Posterior vena cava (tissue), 2 donors: ENCODE measurements around the gene ANKS4B. TPM values are rescaled to one million over a fixed set of nuclear protein-coding genes. Genes with fewer than 3 reads are reported as not detected.
"Not testable (repeated sequence)": the region's sequence is repeated elsewhere in the genome, so short reads cannot be mapped to it uniquely, and the experiment has no call there.

Experiments
- DNase-seq: peaks from one replicate; pipeline ENCODE4 v3.0.0-alpha.2; 2020; ENCODE audit warnings: low spot score
- intact Hi-C, 2 donors: fragments of 100-400 bp; cut with DNase I; formaldehyde crosslinking; loops; one replicate each; pipeline versions ENCODE4 v1.14.1 to v1.14.2; 2022 to 2023
- total RNA-seq, 2 donors: library from RNA; stranded (reverse); fragmentation: NEBNext Ultra II Directional; extraction: Animal tissue kit (Norgen Biotek cat#: 25700); gene quantifications; one replicate each; pipeline ENCODE4 v1.2.1, GENCODE V29; 2021
- donor health status: DM: yes; HTN: yes; CAD: no.
- donor health status: DM: yes; HTN: yes; CAD: no.

The ANKS4B gene
- total RNA-seq, 2 donors from 2014 or later = not detected

DNA sequence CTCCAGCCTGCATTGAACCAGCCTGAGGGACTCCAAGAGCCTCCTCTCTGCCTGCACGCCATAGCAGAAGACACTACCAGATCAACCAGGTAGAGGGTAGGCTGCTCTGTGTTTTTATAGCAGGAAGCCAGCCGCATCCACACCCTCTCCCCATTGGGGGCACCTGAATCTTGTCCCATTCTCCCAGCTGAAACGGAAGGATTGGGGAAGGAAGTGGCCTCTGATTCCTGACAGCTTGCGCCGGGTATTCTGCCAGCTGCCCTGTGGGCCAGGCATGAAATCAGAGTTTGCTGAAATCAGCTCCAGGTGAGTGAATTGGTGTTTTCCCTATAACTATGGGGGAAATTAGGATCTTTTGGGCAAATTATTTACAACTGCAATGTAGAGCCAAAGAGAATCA, 22.0 kb upstream of the ANKS4B start, which contains the start of gene ZP2:
Gene ZP2 (minus strand): TSS at position 89 of the 400 bp plus-strand sequence. CDS start 27 bp downstream, at position 62.
- intact Hi-C loops = no loop called here

DNA sequence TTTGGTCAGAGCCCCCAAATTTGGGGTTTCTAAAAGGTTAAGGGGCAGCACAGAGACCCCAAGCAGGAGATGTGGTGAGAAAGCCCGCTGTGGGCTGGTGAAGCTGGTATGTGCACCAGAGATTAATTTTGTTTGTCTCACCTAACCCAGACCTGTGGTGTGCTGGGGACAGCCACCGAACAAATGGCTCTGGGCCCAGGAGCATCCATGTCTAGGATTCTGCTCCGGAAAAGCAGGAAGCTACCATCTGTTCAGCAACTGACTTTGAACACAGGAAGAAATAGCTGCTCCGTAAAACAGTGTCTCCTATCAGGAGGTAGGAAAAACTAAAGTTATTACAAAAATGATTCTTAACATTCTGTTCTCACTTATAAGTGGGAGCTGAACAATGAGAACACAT, 19.4 kb upstream of the ANKS4B start:
- intact Hi-C loops = no loop called here
- DNase-seq = no peak

More for the DNA sequence above, 22.0 kb upstream of the ANKS4B start, which contains the start of gene ZP2:
- DNase-seq = no peak

DNA sequence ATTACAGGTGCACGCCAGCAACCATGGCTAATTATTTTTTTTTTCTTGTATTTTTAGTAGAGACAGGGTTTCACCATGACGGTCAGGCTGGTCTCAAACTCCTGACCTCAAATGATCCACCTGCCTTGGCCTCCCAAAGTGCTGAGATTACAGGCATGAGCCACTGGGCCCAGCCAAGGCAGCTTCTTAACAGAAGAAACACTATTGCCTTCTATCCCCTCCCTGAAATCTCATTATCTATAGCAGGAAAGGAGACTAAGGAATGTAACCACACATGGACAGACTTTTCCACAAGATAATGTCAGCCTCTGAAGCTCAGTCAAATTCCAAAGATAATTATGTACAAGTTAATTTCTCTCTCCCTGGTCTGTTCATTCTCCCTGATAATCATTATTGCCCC, 16.4 kb upstream of the ANKS4B start:
- intact Hi-C loops = no loop called here
- no peak for DNase-seq

- DNase-seq = no peak
- intact Hi-C loops = no loop called here
Observed at GRCh38 chr16:21218153-21218552, 15.3 kb upstream of the ANKS4B start.

DNA sequence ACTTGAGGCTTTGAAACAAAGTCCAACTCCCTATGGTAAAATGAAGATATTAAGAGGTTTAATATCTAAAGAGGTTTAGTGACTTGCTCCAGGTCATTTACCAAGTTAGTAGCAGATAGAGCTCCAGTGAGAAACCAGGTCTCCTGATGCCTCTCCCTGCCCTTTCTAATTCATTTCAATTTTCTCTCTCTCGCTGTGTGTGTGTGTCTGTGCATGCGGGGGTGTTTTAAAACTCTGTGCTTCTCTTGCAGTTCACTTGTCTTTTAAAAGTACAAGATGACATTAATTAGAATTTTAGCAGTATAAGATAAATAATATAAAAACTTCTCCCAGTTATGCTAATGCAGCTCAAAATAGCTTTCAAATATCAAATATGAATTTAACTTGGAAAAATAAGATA, 13.9 kb upstream of the ANKS4B start:
- intact Hi-C loops = no loop called here
- DNase-seq = no peak

DNA sequence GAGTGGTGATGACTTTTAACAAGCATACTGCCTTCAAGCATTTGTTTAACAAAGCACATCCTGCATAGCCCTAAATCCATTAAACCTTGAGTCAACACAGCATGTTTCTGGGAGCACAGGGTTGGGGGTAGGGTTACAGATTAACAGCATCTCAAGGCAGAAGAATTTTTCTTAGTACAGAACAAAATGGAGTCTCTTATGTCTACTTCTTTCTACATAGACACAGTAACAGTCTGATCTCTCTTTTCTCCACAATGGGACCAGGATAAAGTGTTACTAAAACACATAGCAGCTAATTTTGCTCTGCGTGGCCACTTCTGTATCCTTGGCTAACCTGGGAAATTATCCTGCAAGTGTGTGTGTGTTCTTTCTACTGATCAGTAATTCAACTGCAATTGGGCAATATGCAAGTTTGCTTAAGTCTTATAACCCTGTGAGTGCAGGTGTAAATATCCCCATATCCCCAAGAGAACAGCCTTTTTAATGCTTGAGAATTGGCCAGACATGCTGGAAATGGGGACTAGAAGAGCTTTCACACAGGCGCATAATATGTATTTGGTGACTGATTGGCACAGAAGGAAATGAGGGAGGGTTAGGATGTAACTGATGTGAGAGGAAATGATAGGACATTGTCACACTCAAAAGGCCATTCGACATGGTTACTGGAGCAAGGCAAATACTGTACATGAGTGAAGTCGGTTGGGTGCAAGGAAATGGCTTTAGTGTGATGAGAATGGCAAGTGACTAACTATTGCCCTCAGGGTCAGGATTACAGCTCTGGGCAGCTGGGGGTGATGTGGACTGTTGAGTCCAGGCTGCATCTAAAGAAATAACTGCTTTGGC, 10.8 kb upstream of the ANKS4B start:
- intact Hi-C loops = no loop called here
- no peak for DNase-seq

DNA sequence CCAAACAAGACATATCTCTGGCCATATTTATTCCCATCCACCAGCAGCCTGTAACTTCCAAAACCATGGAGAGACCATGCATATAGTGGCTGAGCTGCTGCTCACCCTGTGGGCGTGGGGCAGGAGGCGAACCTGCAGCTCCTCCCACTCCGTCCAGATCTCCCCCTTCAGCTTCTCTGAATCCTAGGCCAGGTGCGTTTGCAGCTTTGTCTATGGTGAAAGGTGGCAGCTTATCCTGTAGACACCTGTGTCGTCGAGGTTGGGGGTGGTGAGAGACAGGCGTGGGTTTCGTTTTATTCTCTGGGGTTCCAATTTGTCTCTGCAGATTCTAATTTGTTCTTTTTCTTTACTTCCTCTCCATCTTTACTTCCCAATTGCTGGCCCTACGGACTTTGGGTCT, 9.7 kb upstream of the ANKS4B start:
- DNase-seq = no peak
- intact Hi-C loops = no loop called here

GRCh38 chr16:21224800-21225199, 8.7 kb upstream of the ANKS4B start:
- intact Hi-C loops = no loop called here
- no peak for DNase-seq

GRCh38 chr16:21226749-21227148, 6.8 kb upstream of the ANKS4B start:
- no peak for DNase-seq
- intact Hi-C loops = no loop called here

DNA sequence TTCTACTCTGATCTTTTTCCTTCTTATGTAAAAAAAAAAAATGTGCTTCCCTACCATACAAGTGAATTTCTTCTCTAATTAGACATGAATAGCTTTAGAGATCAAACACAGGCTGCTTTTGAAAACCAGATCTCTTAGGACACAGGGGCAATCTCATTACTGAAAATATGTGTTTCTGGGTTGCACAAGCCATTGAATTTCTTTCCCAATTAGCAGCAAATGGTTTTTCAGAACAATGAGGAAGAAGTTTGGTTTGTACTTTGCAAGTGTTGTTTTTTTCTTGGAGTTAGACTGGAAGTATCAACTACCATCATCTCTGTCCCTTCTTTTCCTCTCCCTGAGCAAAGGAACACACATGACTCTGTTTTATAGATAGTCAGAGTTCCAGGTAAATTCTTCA, 5.6 kb upstream of the ANKS4B start:
- no peak for DNase-seq
- intact Hi-C loops = no loop called here

- no peak for DNase-seq
- intact Hi-C loops = no loop called here
Observed at GRCh38 chr16:21228361-21228872, 5.1 kb upstream of the ANKS4B start.

DNA sequence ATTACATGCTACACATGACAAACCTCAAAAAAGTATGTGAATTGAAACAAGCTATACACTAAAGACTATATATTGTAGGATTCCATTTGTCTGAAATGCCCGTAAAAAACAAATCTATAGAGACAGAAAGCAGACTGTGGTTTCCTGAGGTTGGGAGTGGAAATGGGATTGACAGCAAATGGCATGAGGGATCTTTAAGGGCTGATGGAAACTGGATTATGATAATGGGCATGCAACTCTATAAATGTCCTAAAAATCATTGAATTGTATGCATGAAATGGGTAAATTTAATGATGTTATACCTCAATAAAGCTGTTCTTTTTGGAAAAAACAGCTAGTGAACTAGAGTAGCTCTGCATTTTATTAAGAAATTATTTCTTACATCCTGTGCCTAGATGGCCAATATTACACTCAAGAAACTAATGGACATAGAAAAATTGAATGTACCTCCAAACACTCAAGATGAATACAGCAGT, 416 bp upstream of the ANKS4B start:
- intact Hi-C loops = no loop called here

GRCh38 chr16:21235199-21235585, 1.7 kb downstream of the ANKS4B start:
- intact Hi-C loops = no loop called here
- no peak for DNase-seq

More for the DNA sequence above, 416 bp upstream of the ANKS4B start:
- no peak for DNase-seq

GRCh38 chr16:21236831-21237230, 3.3 kb downstream of the ANKS4B start:
- intact Hi-C loops = no loop called here
- no peak for DNase-seq

- intact Hi-C loops = no loop called here
Observed at GRCh38 chr16:21239646-21240045, 6.1 kb downstream of the ANKS4B start.

DNA sequence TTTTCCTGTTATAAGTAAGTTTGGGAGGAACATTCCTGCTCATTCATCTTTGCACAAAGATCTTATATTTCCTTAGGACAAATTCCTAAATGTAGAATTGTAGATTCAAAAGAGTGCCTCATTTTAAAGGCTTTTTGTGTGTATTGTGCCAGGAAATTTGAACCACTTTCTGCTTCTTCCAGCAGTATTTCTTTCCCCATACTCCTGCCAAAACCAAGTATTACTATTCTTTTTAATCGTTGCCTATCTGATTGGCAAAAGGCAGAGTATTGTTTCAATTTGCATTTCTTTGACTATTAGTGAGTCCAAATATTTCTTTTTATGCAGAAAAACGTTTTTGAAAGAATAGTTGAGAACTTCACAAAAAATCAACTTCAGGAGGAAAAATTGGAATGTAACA, 9.3 kb downstream of the ANKS4B start:
- intact Hi-C loops = no loop called here

More at GRCh38 chr16:21239646-21240045, 6.1 kb downstream of the ANKS4B start:
- no peak for DNase-seq

GRCh38 chr16:21244518-21245215, 11.2 kb downstream of the ANKS4B start:
- intact Hi-C loops = no loop called here
- no peak for DNase-seq

More for the DNA sequence above, 9.3 kb downstream of the ANKS4B start:
- no peak for DNase-seq

GRCh38 chr16:21248179-21248578, 14.7 kb downstream of the ANKS4B start:
- intact Hi-C loops = not testable (repeated sequence)

DNA sequence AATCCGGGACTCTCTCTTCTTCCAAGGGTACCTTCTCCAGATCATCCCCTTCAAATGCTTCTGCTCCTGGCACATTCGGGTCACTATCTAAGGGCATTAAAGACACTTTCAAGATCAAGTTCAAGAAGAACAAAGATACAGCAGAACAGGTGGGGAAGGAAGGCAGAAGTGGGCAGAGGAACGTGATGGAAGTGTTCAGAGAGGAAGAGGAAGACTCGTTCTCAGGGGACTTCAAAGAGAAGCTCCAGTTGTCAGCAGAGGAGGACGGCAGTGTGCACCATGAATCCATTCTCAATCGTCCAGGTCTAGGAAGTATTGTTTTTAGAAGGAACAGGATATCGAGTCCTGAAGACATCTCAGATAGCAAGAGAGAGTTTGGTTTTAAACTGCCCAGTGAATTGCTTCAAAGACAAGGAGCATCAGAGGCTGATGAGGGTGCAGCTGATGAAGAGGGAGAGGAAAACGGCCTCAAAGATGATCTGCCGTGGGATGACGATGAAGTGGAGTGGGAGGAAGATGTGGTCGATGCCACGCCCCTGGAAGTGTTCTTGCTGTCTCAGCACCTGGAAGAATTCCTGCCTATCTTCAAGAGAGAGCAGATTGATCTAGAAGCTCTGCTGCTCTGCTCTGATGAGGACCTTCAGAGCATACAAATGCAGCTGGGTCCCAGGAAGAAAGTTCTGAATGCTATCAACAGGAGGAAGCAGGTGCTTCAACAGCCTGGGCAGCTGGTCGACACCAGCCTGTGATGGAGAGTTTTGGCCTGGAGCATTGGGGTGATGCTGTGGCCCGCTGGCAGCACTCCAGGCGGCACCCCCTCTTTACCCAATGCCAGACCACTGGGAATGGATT, 16.8 kb downstream of the ANKS4B start:
- DNase-seq = no peak
- intact Hi-C loops = no loop called here

More at GRCh38 chr16:21248179-21248578, 14.7 kb downstream of the ANKS4B start:
- DNase-seq = not testable (repeated sequence)
